Karpas-422 (cell line): ENCODE measurements around the gene LY6G6F. TPM values are rescaled to one million over a fixed set of nuclear protein-coding genes. Genes with fewer than 3 reads are reported as not detected.

Experiments used
- DNase-seq: peaks from one replicate; pipeline ENCODE4 v3.0.0-alpha.2; 2015
- H2AFZ ChIP-seq: fragments of 200-600 bp; sonication (generic); 2 replicates; pipeline ENCODE4 v1.6.1; 2014; ENCODE audit warnings: antibody characterized with exemption, low read length, mixed read lengths
- H3K27ac ChIP-seq: fragments of 200-600 bp; sonication (generic); 2 replicates; pipeline ENCODE4 v1.5.1; 2014; ENCODE audit warnings: mild to moderate bottlenecking, low read length, moderate library complexity
- H3K27me3 ChIP-seq: fragments of 200-600 bp; sonication (generic); 2 replicates; pipeline ENCODE4 v1.6.1; 2014; ENCODE audit warnings: low read length, mixed read lengths
- H3K36me3 ChIP-seq: fragments of 200-600 bp; sonication (generic); 2 replicates; pipeline ENCODE4 v1.6.1; 2014; ENCODE audit warnings: low read length, mixed read lengths; ENCODE audit not compliant: insufficient read depth
- H3K4me1 ChIP-seq: fragments of 200-600 bp; sonication (generic); 2 replicates; pipeline ENCODE4 v1.6.1; 2014; ENCODE audit warnings: mild to moderate bottlenecking, low read length, mixed read lengths
- H3K4me2 ChIP-seq: fragments of 200-600 bp; sonication (generic); 2 replicates; pipeline ENCODE4 v1.6.1; 2014; ENCODE audit warnings: low read length, low read depth, mild to moderate bottlenecking; ENCODE audit not compliant: poor library complexity, severe bottlenecking
- H3K4me3 ChIP-seq: fragments of 200-600 bp; sonication (generic); 2 replicates; pipeline ENCODE4 v1.5.1; 2014; ENCODE audit warnings: mild to moderate bottlenecking, antibody characterized with exemption, low read length, mixed read lengths
- H3K79me2 ChIP-seq: fragments of 200-600 bp; sonication (generic); 2 replicates; pipeline ENCODE4 v1.6.1; 2014; ENCODE audit warnings: mild to moderate bottlenecking, low read length, mixed read lengths
- H3K9ac ChIP-seq: fragments of 200-600 bp; sonication (generic); 2 replicates; pipeline ENCODE4 v1.6.0; 2014; ENCODE audit warnings: low read length
- H3K9me2 ChIP-seq: fragments of 200-600 bp; sonication (generic), shearing (Covaris generic); replicated peaks from 2 replicates; pipeline ENCODE4 v1.6.0; 2014; ENCODE audit warnings: mild to moderate bottlenecking, low read length, moderate library complexity; ENCODE audit not compliant: insufficient read depth
- H3K9me3 ChIP-seq: fragments of 300-700, 200-600 bp; sonication (generic); 2 replicates; pipeline ENCODE4 v1.6.1; 2014; ENCODE audit warnings: low read length, mixed read lengths
- H4K20me1 ChIP-seq: fragments of 200-600 bp; sonication (generic); 2 replicates; pipeline ENCODE4 v1.6.1; 2014; ENCODE audit warnings: mild to moderate bottlenecking, antibody characterized with exemption, low read length, low read depth; ENCODE audit not compliant: insufficient read depth
- total RNA-seq: library from RNA; depleted of rRNA; stranded (reverse); fragments of >200 nt; shearing (Covaris generic); gene quantifications from 2 replicates; pipeline ENCODE4 v1.2.3, GENCODE V29; 2014; ENCODE audit warnings: low replicate concordance

LY6G6F gene
- total RNA-seq, 1 experiment from 2014 or later, result not detected

GRCh38 chr6:31713465-31713864 lies 6.8 kb downstream of the LY6G6F start:
- no peak overlapping the region for H3K27ac ChIP-seq
- H3K27me3 ChIP-seq, result no peaks in the 10 kb centered on the region
- H3K9me2 ChIP-seq, result no peaks in the 10 kb centered on the region
- H3K9ac ChIP-seq, result no peak overlapping the region
- H3K4me3 ChIP-seq, result no peak overlapping the region
- H3K36me3 ChIP-seq, result no peaks in the 10 kb centered on the region
- peaks cover 8% of the 10 kb centered on the region for H3K4me1 ChIP-seq
- H4K20me1 ChIP-seq, result no peaks in the 10 kb centered on the region
- no peaks in the 10 kb centered on the region for H3K79me2 ChIP-seq
- no peak overlapping the region for H2AFZ ChIP-seq
- DNase-seq, result no peak
- H3K4me2 ChIP-seq, result no peak overlapping the region
- H3K9me3 ChIP-seq, result no peaks in the 10 kb centered on the region

GRCh38 chr6:31713991-31714684 lies 7.5 kb downstream of the LY6G6F start:
- H3K27ac ChIP-seq, result no peak overlapping the region
- H3K4me2 ChIP-seq, result no peak overlapping the region
- H3K27me3 ChIP-seq, result no peaks in the 10 kb centered on the region
- DNase-seq, result no peak
- H2AFZ ChIP-seq, result no peak overlapping the region
- H3K9me2 ChIP-seq, result no peaks in the 10 kb centered on the region
- H4K20me1 ChIP-seq, result no peaks in the 10 kb centered on the region
- H3K9me3 ChIP-seq, result no peaks in the 10 kb centered on the region
- no peaks in the 10 kb centered on the region for H3K36me3 ChIP-seq
- H3K79me2 ChIP-seq, result no peaks in the 10 kb centered on the region
- no peak overlapping the region for H3K4me3 ChIP-seq
- H3K9ac ChIP-seq, result no peak overlapping the region
- H3K4me1 ChIP-seq, result peaks cover 8% of the 10 kb centered on the region

DNA sequence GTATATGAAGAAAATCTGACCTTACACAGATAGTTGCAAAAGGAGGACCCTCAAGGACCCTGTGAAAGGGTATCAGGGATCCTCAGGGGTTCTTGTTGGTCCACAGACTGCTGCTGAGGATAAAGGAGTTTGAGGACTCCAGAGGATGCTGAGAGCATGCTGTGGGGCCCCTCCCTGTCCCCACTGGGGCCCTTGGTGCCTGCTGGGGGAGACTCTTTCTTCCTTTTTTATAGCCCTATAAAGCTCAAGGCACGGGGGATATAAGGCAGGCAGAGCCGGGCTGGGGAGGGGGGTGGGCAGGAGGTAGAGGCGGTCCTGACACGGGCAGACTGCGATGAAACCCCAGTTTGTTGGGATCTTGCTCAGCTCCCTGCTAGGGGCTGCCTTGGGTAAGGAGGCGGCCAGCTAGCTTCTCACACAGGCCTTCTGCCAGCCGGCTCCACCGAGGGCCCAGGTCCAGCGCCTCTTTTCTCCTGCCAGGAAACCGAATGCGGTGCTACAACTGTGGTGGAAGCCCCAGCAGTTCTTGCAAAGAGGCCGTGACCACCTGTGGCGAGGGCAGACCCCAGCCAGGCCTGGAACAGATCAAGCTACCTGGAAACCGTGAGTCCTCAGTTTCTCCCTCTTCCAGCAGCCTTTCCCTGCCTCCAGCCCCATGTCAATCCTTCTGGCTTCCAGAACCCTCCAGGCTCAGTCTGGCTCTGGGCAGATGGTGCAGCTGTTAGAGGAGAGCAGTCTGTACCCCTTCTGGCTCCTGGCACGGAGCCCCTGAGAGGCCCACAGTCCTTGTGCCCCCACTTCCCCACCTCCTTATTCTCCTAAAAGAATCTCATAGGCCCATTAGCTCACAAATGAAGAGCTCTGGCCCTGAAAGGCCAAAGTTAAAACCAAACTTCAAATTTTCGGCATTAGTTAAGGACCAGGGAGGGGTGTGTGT lies 8.6 kb downstream of the LY6G6F start, which contains the start of gene LY6G6D:
Gene LY6G6D (plus strand): TSS at position 327 of the 937 bp plus-strand sequence. CDS start 8 bp downstream, at position 335.
- Histone ChIP-seq H3K27ac (no peak within 1 kb of the TSS), H3K4me3 (no peak within 1 kb of the TSS), H3K9ac (no peak within 1 kb of the TSS), H3K9me3 (no peaks in the 10 kb centered on the region), H3K27me3 (no peaks in the 10 kb centered on the region), H3K4me1 (peaks cover 8% of the 10 kb centered on the region), H2AFZ (no peak within 1 kb of the TSS), H4K20me1 (no peaks in the 10 kb centered on the region), H3K79me2 (no peaks in the 10 kb centered on the region), H3K36me3 (no peaks in the 10 kb centered on the region), H3K4me2 (no peak within 1 kb of the TSS), H3K9me2 (no peaks in the 10 kb centered on the region)
- no peak for DNase-seq

GRCh38 chr6:31717499-31718222 lies 11.0 kb downstream of the LY6G6F start:
- H3K27ac ChIP-seq, result no peak overlapping the region
- no peaks in the 10 kb centered on the region for H3K36me3 ChIP-seq
- no peaks in the 10 kb centered on the region for H3K9me2 ChIP-seq
- H3K9me3 ChIP-seq, result no peaks in the 10 kb centered on the region
- H3K27me3 ChIP-seq, result no peaks in the 10 kb centered on the region
- peak overlapping the region; percentile 32 for H3K4me2 ChIP-seq
- peak overlapping the region; percentile 46; the same call in 1 of the 2 replicates for H3K9ac ChIP-seq
- no peaks in the 10 kb centered on the region for H4K20me1 ChIP-seq
- no peaks in the 10 kb centered on the region for H3K79me2 ChIP-seq
- peak overlapping the region; percentile 89; the same call in 1 of the 2 replicates for H2AFZ ChIP-seq
- no peak overlapping the region; the same call in 1 of the 2 replicates for H3K4me3 ChIP-seq
- peaks cover 8% of the 10 kb centered on the region for H3K4me1 ChIP-seq
- peak; percentile 74 for DNase-seq

GRCh38 chr6:31718265-31718664 lies 11.6 kb downstream of the LY6G6F start:
- H3K9me2 ChIP-seq, result no peaks in the 10 kb centered on the region
- no peaks in the 10 kb centered on the region for H3K9me3 ChIP-seq
- H2AFZ ChIP-seq, result no peak overlapping the region; the same call in 1 of the 2 replicates
- no peak overlapping the region for H3K4me2 ChIP-seq
- H3K36me3 ChIP-seq, result no peaks in the 10 kb centered on the region
- H4K20me1 ChIP-seq, result no peaks in the 10 kb centered on the region
- H3K27me3 ChIP-seq, result no peaks in the 10 kb centered on the region
- H3K79me2 ChIP-seq, result no peaks in the 10 kb centered on the region
- H3K4me3 ChIP-seq, result no peak overlapping the region
- H3K4me1 ChIP-seq, result peaks cover 8% of the 10 kb centered on the region
- DNase-seq, result no peak
- no peak overlapping the region for H3K27ac ChIP-seq
- no peak overlapping the region for H3K9ac ChIP-seq

DNA sequence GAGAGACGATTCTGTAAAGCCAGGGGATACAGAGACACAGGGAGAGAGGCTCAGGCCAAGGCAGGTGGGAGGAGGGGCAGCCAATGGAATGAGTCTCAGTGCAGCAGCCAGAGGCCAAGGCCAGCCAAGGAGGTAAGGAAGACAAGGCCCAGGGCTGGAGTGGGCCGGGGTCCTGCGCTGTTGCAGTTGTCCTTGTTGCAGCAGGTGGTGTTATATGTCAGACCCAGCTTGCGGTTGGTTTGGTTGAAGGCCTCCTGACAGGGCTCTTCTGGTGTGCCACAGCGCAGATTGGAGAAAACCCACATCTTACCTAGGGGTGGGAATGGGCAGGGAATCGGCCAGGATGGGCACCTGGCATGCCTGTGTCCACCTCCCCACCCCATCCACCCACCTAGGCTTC lies 12.3 kb downstream of the LY6G6F start:
- Histone ChIP-seq H3K36me3 (no peaks in the 10 kb centered on the region), H3K79me2 (no peaks in the 10 kb centered on the region), H4K20me1 (no peaks in the 10 kb centered on the region), H3K4me3 (no peak overlapping the region), H3K27ac (no peak overlapping the region), H3K9ac (no peak overlapping the region), H3K27me3 (no peaks in the 10 kb centered on the region), H2AFZ (no peak overlapping the region), H3K9me3 (no peaks in the 10 kb centered on the region), H3K4me1 (peaks cover 8% of the 10 kb centered on the region), H3K9me2 (no peaks in the 10 kb centered on the region), H3K4me2 (no peak overlapping the region)
- no peak for DNase-seq

GRCh38 chr6:31720196-31720770 lies 13.6 kb downstream of the LY6G6F start:
- Histone ChIP-seq H3K9ac (no peak overlapping the region), H3K4me3 (no peak overlapping the region), H3K9me3 (no peaks in the 10 kb centered on the region), H2AFZ (no peak overlapping the region), H3K27me3 (no peaks in the 10 kb centered on the region), H3K27ac (no peak overlapping the region), H3K36me3 (no peaks in the 10 kb centered on the region), H3K79me2 (no peaks in the 10 kb centered on the region), H3K9me2 (no peaks in the 10 kb centered on the region), H4K20me1 (no peaks in the 10 kb centered on the region), H3K4me2 (no peak overlapping the region), H3K4me1 (peaks cover 8% of the 10 kb centered on the region)
- DNase-seq, result no peak
